Measurements from ENCODE around the gene OLFML2A. TPM values are rescaled to one million over a fixed set of nuclear protein-coding genes. Genes with fewer than 3 reads are reported as not detected.
A peak's percentile ranks its signal among the peaks of the same experiment; 100 is the strongest.

OLFML2A gene
- polyA plus RNA-seq, 12 donors, result 100 to 283 (median 150) TPM

- no peak for DNase-seq
Observed at GRCh38 chr9:124852121-124852828, 75.3 kb downstream of the OLFML2A start.

GRCh38 chr9:124852829-124853531, 76.0 kb downstream of the OLFML2A start, which contains the start of gene WDR38:
Gene WDR38 (plus strand): TSS chr9:124853460. CDS start chr9:124853532, 72 bp downstream.
- DNase-seq, result peak; percentile 72

GRCh38 chr9:124853605-124854143, 76.7 kb downstream of the OLFML2A start:
- no peak for DNase-seq

GRCh38 chr9:124854161-124854560, 77.2 kb downstream of the OLFML2A start:
- no peak for DNase-seq

- DNase-seq, result no peak
Observed at GRCh38 chr9:124854822-124855221, 77.9 kb downstream of the OLFML2A start.

GRCh38 chr9:124855566-124855943, 78.6 kb downstream of the OLFML2A start:
- no peak for DNase-seq

- DNase-seq, result no peak
Observed at GRCh38 chr9:124855944-124856765, 79.2 kb downstream of the OLFML2A start.

- DNase-seq, result no peak
Observed at GRCh38 chr9:124857533-124858162, 80.7 kb downstream of the OLFML2A start.

GRCh38 chr9:124858330-124859046, 81.6 kb downstream of the OLFML2A start:
- no peak for DNase-seq

- DNase-seq, result no peak
Observed at GRCh38 chr9:124859803-124860581, 83.1 kb downstream of the OLFML2A start.

GRCh38 chr9:124860582-124861341, 83.8 kb downstream of the OLFML2A start:
- no peak for DNase-seq

- DNase-seq, result peak; percentile 94
Observed at GRCh38 chr9:124861342-124862229, 84.7 kb downstream of the OLFML2A start, which contains the start of the genes ARPC5L and RPL35. Gene ARPC5L (plus strand): TSS chr9:124862130. CDS start chr9:124869291, 7,161 bp downstream. Gene RPL35 (minus strand): TSS chr9:124861957. CDS start chr9:124861912, 45 bp downstream.

GRCh38 chr9:124863371-124863871, 86.5 kb downstream of the OLFML2A start:
- DNase-seq, result no peak
